Islet of Langerhans (tissue), 1 donor: ENCODE measurements around the gene PELO.
"Not testable (repeated sequence)": the region's sequence is repeated elsewhere in the genome, so short reads cannot be mapped to it uniquely, and the experiment has no call there.

ENCODE experiments used
- FAIRE-seq: peaks from one replicate; lab custom pipeline; 2011; peaks lifted over from hg19 to GRCh38; lab: Jason Lieb, UNC

PELO gene

GRCh38 chr5:52800394-52801213 is 12.9 kb downstream of the PELO start:
- FAIRE-seq = no peak

GRCh38 chr5:52801329-52801728 is 13.6 kb downstream of the PELO start:
- FAIRE-seq = no peak

GRCh38 chr5:52802272-52802973 is 14.7 kb downstream of the PELO start:
- peak; percentile 24 for FAIRE-seq

GRCh38 chr5:52802974-52803336 is 15.2 kb downstream of the PELO start:
- FAIRE-seq = no peak

- FAIRE-seq = no peak
Observed at GRCh38 chr5:52804387-52804791, 16.7 kb downstream of the PELO start.

- no peak for FAIRE-seq
Observed at GRCh38 chr5:52804981-52805380, 17.3 kb downstream of the PELO start.

- FAIRE-seq = no peak
Observed at GRCh38 chr5:52805615-52806014, 17.9 kb downstream of the PELO start.

- no peak for FAIRE-seq
Observed at GRCh38 chr5:52807037-52807436, 19.3 kb downstream of the PELO start.

GRCh38 chr5:52807723-52808122 is 20.0 kb downstream of the PELO start:
- no peak for FAIRE-seq

GRCh38 chr5:52808316-52808901 is 20.7 kb downstream of the PELO start:
- FAIRE-seq = no peak

- no peak for FAIRE-seq
Observed at GRCh38 chr5:52809884-52810283, 22.2 kb downstream of the PELO start.

GRCh38 chr5:52810426-52810825 is 22.7 kb downstream of the PELO start:
- no peak for FAIRE-seq

GRCh38 chr5:52811067-52811749 is 23.5 kb downstream of the PELO start:
- no peak for FAIRE-seq

- FAIRE-seq = no peak
Observed at GRCh38 chr5:52814352-52815148, 26.8 kb downstream of the PELO start.

GRCh38 chr5:52817818-52818217 is 30.1 kb downstream of the PELO start:
- no peak for FAIRE-seq

- FAIRE-seq = no peak
Observed at GRCh38 chr5:52818360-52818759, 30.6 kb downstream of the PELO start.

- FAIRE-seq = not testable (repeated sequence)
Observed at GRCh38 chr5:52818807-52819206, 31.1 kb downstream of the PELO start.

- FAIRE-seq = no peak
Observed at GRCh38 chr5:52821901-52822300, 34.2 kb downstream of the PELO start.

GRCh38 chr5:52822437-52822836 is 34.7 kb downstream of the PELO start:
- no peak for FAIRE-seq

- FAIRE-seq = no peak
Observed at GRCh38 chr5:52824827-52825226, 37.1 kb downstream of the PELO start.

- no peak for FAIRE-seq
Observed at GRCh38 chr5:52825826-52826225, 38.1 kb downstream of the PELO start.

- no peak for FAIRE-seq
Observed at GRCh38 chr5:52827815-52828214, 40.1 kb downstream of the PELO start.
